HG02852 (cell line): ENCODE measurements around the gene BBX.

Experiments
- ATAC-seq: cut with Tn5 transposase; IDR thresholded peaks from one replicate; pipeline ENCODE4 v1.9.1; 2021; ENCODE audit warnings: mild to moderate bottlenecking, moderate library complexity; ENCODE audit not compliant: unreplicated experiment

The BBX gene

DNA sequence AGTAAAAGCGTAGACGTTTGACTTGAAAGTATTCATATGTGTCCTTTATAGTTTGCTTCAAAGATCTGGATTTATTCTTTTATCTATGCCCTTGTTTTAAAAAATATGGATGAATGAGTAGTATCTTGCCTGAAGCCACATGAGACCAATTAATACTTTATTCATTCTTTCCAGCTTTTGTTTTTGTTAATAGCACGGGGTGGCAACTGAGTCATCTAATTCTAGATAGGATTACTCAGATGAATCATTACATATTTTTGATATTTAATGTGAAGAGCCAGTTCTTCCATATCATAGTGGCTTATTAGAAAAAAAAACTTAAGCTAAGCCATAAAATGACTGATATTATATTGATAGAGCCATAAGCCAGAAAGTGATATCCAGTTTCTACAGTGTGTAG lies 121.9 kb downstream of the BBX start:
- ATAC-seq: no peak

DNA sequence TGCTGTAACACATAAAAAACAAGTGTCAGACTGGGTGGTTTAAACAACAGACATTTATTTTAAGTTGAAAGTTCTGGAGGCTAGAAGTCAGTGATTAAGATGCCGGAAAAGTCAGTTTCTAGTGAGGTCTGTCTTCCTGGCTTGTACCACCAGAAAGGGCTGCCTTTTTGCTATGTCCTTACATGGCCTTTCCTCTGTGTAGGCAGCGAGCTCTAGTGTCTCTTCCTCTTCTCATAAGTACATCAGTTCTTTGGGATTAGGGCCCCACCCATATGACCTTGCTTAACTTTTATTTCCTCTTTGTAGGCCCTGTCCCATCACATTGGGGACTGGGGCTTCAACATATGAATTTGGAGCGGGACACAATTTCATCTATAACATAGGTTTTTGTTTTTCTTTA lies 128.0 kb downstream of the BBX start:
- ATAC-seq: peak; percentile 49

DNA sequence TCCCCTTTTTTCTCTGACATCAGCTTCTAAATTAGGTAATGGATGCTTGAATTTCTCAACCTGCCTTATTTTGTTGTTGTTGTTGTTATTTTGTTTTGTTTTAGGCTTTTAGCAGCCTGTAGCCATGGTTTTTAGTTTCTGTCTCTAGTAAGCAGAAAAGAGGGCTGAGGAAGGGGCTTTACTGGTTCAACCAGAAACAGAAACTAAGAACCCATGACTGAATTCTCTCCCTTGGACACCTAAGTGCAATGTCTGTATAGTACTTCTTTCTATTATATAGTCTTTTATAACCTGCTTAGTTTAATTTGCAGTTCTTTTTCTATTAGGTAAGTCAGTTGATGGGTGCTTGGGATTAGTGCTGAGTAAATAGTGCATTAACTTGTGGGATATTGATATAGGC lies 129.0 kb downstream of the BBX start:
- peak; percentile 88 for ATAC-seq

DNA sequence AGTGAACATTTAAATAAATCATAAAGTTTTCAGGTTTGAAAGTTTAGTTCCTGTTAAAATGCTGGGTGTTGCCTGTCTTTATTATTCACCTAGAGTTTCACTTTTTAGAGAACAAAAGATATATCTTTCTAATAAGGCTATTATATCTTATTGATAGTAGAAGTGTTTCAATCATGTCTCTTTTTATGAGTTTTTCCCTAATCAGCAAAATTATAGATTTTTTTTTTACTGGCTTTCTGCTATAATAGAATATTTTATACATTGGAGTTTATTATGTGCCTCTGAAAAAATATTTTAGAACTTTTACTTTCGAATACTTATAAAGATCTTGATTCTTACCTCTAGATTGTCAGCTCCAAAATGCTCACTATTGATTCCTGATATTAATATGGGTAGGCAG lies 131.5 kb downstream of the BBX start:
- ATAC-seq: no peak

DNA sequence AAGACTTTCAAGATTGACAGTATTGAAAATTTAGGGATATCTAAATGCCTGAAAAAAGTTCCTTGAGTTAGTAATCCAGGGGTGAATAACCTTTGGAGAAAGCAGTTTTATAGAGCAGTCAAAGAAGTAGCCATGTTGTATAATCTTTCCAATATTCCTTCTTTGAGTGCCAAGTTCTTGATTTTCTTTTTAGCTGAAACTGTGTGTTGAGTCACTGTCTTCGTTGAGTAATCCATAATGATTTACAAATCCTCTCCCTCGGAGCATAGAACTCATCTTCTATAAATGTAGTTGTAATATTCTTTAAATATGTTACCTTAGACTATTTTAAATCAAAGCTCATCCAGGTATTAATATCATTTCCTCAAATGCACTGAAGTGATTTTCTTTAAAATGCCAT lies 135.2 kb downstream of the BBX start:
- no peak for ATAC-seq

DNA sequence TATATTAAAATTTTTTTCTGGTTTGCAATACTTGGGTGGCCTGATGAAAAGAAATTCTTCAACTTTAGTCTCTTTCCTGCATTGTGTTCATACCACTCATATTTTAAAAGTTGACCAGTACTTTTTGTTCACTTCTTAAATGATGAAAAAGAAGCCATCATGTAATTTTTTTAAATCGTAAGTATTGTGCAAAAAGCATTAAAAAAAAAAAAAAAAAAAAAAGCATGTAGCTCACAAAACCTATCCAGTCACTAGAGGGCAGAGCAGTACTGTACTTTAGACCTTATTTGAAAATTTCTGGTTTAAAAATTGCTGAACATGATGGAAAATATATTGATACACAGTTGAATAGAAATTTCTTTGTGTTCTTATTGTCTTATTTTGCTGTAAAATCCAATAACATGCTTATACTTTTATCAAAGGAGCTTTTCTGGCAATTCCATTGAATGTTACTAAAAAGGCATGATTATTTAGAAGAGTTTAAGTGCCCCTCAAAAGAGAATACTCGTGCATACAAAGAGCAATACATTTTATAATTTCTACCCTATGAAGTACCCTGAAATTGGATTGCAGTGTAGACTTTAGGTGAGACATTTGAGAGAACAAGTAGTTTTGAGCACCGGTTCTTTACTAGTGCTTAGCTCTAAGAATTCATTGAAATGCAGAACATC lies 137.7 kb downstream of the BBX start:
- ATAC-seq: no peak

DNA sequence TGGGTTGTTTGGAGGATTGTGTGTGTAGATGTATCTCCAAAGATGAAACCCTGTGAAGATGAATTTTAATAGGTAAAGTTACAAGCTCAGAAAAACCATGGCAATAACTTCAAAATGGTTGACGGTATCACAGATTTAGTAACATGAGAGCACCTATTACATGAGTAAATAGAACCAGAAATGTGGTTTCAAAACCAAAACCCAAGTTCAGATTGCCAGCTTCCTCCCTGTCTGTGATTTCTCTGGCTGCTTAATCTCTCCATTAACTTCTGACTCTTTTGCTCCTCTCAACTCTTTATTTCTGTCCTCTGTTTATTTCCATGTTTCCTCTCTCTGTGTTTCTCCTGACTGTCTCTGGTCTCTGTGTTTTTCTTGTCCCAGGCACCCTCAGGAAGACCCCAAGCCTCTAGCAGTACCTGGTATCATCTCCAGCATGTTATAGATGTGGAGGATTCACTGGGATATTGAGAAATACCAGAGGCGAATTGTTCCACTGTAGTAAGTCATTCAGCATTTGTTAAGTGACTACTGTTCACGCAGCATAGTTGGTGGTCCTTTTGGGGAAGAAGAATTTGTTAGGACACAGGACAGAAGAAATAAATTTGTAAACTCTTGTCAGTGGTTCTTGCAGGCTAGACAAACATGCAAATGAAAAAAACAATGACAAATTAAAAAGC lies 138.8 kb downstream of the BBX start:
- no peak for ATAC-seq

DNA sequence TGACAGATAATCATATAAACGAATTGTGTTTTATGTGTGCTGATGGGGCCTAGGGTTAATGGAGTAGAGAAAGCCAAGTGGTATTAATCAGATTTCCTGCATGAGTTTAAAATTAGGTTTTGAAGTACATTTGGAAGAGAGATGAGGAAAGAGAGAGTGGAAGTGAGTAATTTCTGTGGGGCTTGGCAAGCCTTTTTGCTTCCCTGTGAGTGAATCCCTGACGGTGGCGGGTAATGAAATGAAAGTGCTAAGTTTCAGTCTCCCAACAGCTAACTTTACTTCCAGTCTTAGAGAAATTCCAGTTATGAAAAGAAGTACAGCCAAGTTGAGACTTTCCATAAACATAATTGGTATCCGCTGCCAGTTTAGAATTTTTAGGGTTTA lies 139.4 kb downstream of the BBX start:
- no peak for ATAC-seq

DNA sequence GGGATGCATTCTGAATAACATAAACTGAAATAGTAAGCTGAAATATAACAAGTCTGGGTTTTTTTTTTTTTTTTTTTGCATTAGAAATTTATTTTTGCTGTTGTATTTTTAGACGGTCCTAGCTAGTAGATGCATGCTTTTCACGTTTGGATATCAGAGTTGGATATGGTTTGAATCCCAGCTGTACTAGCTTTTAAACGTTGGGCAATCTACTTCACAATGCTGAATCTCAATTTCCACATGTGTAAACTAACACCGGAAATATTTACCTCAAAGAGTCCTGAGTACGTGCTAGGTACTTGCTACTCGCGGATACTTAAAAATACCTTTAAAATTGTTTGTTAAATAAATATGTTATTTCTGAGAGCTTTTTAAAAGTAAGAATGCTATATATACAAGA lies 139.8 kb downstream of the BBX start:
- ATAC-seq: no peak

DNA sequence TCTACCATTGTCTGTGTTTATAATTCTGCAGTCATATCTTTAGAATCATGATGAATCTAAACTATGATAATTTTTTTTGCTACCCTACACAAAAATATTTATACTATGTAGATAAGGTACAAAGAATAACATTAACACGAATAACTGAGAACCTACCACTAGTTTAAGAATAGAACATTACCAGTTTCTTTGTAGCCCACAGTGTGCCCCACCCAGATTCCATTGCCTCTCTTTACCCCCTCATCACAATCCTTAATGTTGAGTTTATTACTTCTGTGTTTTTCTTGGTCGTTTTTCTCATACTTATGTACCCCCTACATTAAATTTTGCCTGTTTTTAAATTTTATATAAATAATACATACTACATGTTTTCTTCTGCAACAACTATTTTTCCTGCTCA lies 140.5 kb downstream of the BBX start:
- ATAC-seq: no peak

DNA sequence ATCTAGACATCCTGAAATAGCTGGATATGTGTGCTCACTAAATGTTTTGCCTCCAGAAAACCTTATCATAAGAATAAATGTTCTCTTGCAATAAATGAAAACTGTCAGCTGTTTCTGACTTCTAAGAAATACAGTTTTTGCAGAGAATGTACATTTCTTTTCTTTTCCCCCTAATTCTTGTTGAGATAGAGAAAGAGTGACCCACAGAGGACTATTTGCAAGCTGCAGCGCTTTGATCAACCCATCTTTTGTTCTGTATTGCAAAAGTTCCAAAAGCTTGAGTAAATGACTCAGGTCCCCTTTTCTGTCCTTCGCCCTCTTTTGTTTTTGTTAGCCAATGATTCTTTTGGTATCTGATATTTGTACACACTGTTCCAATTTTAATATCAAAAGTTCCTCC lies 141.9 kb downstream of the BBX start:
- no peak for ATAC-seq

DNA sequence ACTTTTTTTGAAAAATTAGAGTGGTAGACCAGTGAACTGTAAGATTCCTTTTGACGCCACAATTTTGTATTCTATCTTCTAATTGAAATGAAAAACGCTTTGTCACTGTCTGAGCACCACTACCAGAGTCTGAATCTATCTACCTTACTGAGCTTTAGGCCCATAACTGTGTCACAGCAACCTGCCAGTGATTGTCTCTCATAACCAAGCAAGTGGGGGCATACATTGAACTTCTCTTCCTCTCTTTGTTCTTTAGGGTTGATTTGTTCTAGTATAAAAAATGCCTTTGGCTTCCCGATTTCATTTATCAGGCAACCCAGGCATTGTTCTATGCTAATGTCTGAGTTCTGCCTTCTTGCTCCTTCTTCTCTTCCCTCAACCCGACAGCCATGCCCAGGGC lies 142.6 kb downstream of the BBX start:
- ATAC-seq: no peak

DNA sequence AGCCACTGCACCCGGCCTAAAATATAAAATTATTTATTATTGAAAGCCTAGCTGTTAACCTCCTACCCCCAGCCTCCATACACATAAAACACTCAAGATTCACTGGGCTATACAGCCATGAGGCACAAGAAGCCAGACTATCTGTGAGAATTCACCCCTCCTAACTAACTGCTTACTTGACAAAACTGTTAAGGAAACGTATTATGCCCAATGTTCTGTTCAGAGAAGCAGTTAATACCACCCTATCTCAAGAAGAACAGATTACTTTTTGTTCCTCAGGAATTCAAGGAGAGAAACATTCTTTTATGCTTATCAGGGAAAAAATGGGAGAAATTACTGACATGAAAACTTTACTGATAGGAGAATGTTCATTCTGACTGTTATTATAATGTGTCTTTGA lies 144.1 kb downstream of the BBX start:
- ATAC-seq: no peak

DNA sequence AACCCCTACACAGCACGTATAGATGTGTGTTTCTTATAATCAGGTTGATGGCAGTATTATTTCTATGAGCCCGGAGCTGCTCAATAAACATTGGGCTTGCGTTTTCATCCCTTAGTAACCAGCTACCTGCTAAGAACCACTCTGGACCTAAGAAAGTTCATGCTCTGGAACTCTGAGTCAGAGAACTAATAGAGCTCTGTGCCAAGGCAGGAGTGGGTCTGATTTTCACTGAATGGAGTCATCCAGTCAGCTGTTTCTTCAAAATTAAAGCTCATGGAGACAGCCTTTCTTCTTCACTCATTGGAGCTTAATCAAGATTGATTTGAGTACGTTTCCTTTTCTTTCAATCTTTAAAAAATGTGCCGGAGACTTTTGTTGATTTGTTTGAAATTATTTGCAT lies 145.7 kb downstream of the BBX start:
- ATAC-seq: no peak

DNA sequence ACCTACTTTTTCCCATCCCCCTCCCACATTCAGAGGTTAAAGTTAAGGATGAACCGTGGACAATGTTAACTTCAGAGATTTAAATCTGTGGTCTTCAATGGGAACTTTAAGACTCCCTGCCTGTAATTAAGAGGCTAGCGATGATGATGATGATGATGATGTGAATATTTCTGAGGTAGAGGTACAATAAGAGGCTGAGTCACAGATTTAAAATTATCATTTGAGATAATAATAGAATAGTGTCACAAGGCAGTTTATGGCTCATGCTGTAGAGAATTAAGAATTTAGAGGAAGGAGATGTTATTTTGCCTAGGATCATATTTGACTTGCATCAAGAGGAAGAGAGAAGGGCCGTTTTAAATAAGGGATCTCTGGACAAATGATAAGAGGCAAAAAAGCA lies 146.2 kb downstream of the BBX start:
- ATAC-seq: no peak

DNA sequence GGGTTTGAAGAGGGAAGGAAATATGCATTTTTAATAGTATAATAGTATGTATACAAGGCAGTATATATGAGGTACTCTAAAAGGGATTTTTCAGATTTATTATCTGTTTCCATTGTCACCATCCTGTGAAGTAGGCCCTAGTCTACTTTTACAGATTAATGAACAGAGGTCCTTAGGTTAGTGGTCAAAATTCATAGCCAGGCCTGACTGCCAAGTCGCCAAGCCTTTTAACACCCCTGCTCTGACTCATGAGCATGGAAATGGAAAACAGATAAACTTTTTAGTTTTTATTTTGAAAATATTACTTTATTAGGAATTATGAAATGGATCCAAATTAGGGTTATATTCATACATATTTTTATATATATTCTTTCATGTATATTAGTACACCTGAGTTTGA lies 146.9 kb downstream of the BBX start:
- no peak for ATAC-seq

DNA sequence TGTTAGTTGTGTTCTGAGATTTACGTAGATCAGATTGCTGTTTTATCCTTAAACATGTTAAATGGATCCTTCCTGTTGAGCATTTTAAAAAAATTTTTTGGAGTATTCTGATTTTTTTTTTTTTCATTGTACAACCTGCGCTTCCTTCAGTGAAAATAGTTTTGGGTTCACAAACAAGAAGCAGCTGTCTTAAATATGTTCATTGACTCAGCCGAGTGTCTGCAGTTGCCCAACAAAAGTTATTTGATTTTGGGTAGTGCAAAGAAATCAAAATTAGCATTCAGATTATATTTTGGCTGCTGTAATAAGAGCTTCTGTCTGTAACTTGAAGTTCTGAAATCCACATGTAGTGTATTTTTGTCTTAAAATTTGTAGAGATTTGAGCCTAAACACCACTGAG lies 148.2 kb downstream of the BBX start:
- ATAC-seq: no peak

DNA sequence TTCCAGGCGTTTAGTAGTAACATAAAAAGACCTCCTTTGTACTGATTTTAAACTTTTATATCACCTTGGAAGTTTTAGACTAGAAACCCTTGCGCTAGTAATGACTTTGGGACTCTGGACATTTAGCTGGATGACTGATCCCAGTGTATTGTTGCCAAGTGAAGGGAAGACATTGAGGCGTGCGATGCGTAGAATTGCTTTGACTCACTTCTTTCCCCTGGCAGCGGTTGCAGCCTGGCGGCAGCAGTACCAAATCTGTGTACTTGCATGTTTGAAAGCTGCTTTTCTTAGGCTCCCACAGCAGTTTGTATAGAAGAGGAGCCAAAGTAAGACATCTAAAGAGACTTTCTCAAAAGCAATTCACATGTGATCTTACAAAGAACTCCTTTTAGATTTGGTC lies 151.6 kb downstream of the BBX start:
- ATAC-seq: no peak

DNA sequence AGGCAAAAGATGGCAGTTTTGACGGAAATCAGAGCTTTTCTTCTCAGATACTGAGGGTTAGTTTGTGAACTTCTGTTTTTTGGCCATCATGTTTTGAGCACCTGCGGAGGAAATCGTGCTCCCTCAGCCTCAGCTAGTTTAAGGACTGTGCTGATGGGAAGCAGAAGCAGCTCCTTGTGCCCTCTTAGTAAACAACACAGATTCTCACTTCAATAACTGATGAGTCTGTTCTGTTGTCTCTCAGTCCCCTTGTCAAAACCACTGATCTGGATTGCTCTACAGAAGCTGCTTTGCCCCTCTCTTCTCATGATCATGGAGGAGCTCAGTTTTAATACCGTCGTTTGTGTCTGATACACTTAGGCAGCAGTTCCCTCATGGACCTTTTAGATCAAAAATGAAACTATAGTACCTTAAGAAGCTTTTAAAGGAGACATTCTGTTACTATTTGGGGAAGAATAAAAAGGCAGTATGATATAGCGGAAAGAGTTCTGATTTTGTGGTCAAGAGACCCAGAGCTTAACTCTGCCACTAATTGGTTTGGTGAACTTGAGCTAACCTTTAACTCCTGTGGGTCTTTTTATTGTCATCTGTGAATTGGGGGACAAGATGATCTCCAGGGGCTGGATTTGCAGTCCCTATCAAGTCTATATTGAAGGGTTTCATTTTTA lies 152.6 kb downstream of the BBX start:
- no peak for ATAC-seq

DNA sequence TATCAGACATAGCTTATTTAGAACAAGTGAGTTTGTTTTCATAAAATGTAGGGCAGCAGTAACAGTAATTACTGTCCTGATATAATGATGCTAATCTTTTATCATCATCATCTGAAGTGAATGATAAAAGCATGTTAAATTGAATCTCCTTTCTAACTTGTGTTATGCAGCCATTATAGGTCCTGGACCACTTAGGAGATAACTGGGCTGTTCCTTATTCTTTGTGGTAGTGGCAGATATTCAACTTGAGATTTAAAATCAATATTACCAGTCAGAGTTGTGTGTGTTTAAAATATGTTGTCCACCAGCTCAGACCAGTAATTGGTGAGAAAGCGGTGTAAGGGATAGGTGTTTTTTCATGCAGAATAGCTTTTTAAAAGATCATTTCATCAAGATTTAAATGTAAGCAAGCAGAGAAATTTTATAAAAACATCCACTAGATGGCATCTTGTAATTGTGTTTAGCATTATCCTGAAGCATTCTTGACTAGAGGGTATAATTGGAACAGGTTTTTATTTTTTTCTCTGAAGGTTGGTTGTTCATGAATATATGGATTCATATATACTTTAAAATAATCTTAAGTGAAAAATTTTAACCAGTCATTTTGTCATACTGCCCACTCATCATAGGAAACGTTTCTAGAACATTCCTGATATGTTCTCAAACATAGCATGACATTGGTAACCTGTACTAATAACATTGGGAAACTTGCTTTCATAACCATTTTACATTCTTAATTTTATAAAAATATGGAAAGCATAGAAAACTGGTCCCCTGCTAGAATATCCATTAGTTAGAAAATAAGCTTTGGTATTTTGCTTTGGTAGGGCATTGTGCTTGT lies 153.9 kb downstream of the BBX start:
- no peak for ATAC-seq

DNA sequence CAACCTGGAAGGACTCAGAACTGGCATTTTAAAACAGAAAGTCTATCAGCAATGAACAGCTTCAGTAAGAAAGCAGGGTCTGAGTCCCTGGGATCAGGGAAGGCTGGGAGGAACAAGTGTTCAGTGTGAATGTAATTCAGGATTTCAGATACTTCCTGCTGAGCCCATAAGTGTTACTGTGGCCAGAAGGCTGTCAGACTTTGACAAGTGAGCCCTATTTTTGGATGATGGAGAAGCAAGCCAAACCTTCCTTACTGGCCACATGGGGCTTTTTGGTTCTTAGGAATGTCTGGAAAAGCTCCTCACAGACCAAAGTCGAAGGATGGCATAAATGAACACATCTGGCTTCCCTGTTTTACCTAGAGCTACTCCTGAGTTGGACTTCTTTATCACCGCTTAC lies 157.2 kb downstream of the BBX start:
- ATAC-seq: no peak

DNA sequence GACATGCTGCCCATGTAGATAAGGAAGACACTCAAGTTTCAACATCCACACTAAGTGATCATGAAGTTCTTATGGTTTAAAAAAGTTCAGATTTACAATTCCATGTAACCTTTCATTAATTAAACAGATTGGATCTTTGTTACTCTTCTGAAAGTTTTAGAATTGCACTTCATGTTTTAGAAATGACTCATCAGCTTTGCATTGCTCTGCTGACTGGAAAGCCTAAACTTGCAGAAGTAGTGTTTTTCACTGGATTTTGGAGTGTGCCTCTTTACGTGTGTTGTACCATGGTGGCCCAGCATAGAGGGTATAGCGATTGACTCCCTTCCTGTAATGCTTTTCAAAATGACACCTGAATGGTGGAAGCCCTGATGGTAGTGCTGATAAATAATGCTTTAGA lies 157.9 kb downstream of the BBX start:
- no peak for ATAC-seq
